PC-3 (cell line): Measurements from ENCODE around the gene MIDN. TPM values are rescaled to one million over a fixed set of nuclear protein-coding genes. Genes with fewer than 3 reads are reported as not detected.
"Not testable (repeated sequence)": the region's sequence is repeated elsewhere in the genome, so short reads cannot be mapped to it uniquely, and the experiment has no call there.

Experiments
- ATAC-seq: fragments of 200-7000 bp; cut with Tn5 transposase; 2 replicates; pipeline ENCODE4 v1.9.1; 2020; ENCODE audit warnings: mild to moderate bottlenecking, moderate library complexity
- BruUV-seq: library from RNA; stranded (reverse); fragments of 400-500 nt; replicated peaks from 2 replicates; lab custom pipeline; 2021; lab: Mats Ljungman, UMichigan
- CTCF ChIA-PET: fragments of 300-600 bp; sonication (Branson Sonifier 250); formaldehyde crosslinking; loops from one replicate; lab custom pipeline; 2022; ENCODE audit warnings: antibody characterized with exemption; lab: Charles Lee
- POLR2A ChIA-PET: fragments of 300-600 bp; sonication (Branson Sonifier 250); formaldehyde crosslinking; loops from one replicate; lab custom pipeline; 2022; ENCODE audit warnings: antibody characterized with exemption; ENCODE audit not compliant: unreplicated experiment; lab: Charles Lee
- DNase-seq: peaks from one replicate; pipeline ENCODE4 v3.0.0-alpha.2; 2015
- H2AFZ ChIP-seq: fragments of 300-600 bp; sonication (generic); 2 replicates; pipeline ENCODE4 v1.6.0; 2016; ENCODE audit warnings: antibody characterized with exemption, low read length
- H3F3A ChIP-seq: fragments of 300-600 bp; sonication (generic); one replicate; pipeline ENCODE4 v1.6.0; 2017; ENCODE audit warnings: antibody characterized with exemption, low read length, control low read depth, mild to moderate bottlenecking; ENCODE audit not compliant: unreplicated experiment
- H3K27ac ChIP-seq: fragments of 300-600 bp; sonication (generic); 2 replicates; pipeline ENCODE4 v1.5.1; 2016; ENCODE audit warnings: mild to moderate bottlenecking, low read length
- H3K27me3 ChIP-seq: fragments of 300-600 bp; sonication (generic); 2 replicates; pipeline ENCODE4 v1.6.1; 2016; ENCODE audit warnings: low read length, mixed read lengths
- H3K36me3 ChIP-seq: fragments of 300-600 bp; sonication (generic); 2 replicates; pipeline ENCODE4 v1.6.1; 2016; ENCODE audit warnings: low read depth, mixed run types, low read length, mixed read lengths
- H3K4me1 ChIP-seq: fragments of 300-600 bp; sonication (generic); 2 replicates; pipeline ENCODE4 v1.5.1; 2016; ENCODE audit warnings: low read length; ENCODE audit not compliant: insufficient read depth
- H3K4me2 ChIP-seq: fragments of 300-600 bp; sonication (generic); 2 replicates; pipeline ENCODE4 v1.6.0; 2016; ENCODE audit warnings: low read length
- H3K4me3 ChIP-seq: fragments of 300-600 bp; sonication (generic); 2 replicates; pipeline ENCODE4 v1.5.1; 2016; ENCODE audit warnings: mild to moderate bottlenecking, low read length, mixed read lengths
- H3K79me2 ChIP-seq: fragments of 300-600 bp; sonication (generic); 2 replicates; pipeline ENCODE4 v1.6.1; 2017; ENCODE audit warnings: low read length, mixed read lengths
- H3K9ac ChIP-seq: fragments of 300-600 bp; sonication (generic); 2 replicates; pipeline ENCODE4 v1.6.0; 2016; ENCODE audit warnings: mild to moderate bottlenecking, low read length
- H3K9me2 ChIP-seq: fragments of 300-600 bp; sonication (generic); replicated peaks from 2 replicates; pipeline ENCODE4 v1.6.1; 2016; ENCODE audit warnings: mixed run types, low read length, mixed read lengths
- H3K9me3 ChIP-seq: fragments of 300-600 bp; sonication (generic); 2 replicates; pipeline ENCODE4 v1.6.1; 2016; ENCODE audit warnings: low read length, mixed read lengths
- H4K20me1 ChIP-seq: fragments of 300-600 bp; sonication (generic); 2 replicates; pipeline ENCODE4 v1.6.1; 2016; ENCODE audit warnings: low read length, mixed read lengths
- EZH2 ChIP-seq: fragments of 300-600 bp; sonication (generic); IDR thresholded peaks from one replicate; pipeline ENCODE4 v1.6.1; 2017; ENCODE audit warnings: antibody characterized with exemption, mild to moderate bottlenecking, low read length; ENCODE audit not compliant: unreplicated experiment
- EZH2phosphoT487 ChIP-seq: fragments of 300-600 bp; sonication (generic); IDR thresholded peaks from 2 replicates; pipeline ENCODE4 v1.6.1; 2018; ENCODE audit warnings: mild to moderate bottlenecking, antibody characterized with exemption, low read length, borderline replicate concordance
- intact Hi-C: fragments of 100-400 bp; cut with micrococcal nuclease; formaldehyde crosslinking; loops from 2 replicates; pipeline ENCODE4 v1.9.0; 2023
- total RNA-seq: library from RNA; depleted of rRNA; stranded (reverse); fragments of >200 nt; gene quantifications from 2 replicates; pipeline ENCODE4 v1.2.3, GENCODE V29; 2014
- TF ChIP-seq, protein P1 (sequence below): fragments of 300-600 bp; sonication (generic); conservative IDR thresholded peaks from 2 replicates; pipeline ENCODE4 v1.5.1; 2017; ENCODE audit warnings: antibody characterized with exemption, low read depth, mild to moderate bottlenecking, low read length

Gene MIDN
- total RNA-seq, 1 experiment from 2014 or later, result 17.3 TPM

DNA sequence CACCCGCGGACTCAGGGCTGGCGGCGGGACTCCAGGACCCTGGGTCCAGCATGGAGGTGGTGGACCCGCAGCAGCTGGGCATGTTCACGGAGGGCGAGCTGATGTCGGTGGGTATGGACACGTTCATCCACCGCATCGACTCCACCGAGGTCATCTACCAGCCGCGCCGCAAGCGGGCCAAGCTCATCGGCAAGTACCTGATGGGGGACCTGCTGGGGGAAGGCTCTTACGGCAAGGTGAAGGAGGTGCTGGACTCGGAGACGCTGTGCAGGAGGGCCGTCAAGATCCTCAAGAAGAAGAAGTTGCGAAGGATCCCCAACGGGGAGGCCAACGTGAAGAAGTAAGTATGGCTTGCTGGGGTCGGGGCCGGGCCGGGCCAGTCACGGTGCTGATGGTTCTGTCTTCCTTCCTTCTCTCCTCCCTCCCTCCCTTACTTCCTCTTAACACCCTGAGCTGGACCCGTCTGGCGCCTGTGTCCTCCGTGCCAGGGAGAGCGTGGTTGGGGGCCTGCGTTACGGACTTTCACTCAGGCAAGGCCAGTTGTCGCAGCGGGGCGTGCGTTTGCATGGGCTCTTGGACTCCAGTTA lies 41.4 kb upstream of the MIDN start:
- intact Hi-C loops, result no loop called here
- POLR2A ChIA-PET, result no interaction called here
- Histone ChIP-seq H3K9me2 (no peaks in the 10 kb centered on the region), H3K79me2 (peaks cover 58% of the 10 kb centered on the region), H3K9ac (peak overlapping the region; percentile 66), H3K36me3 (no peaks in the 10 kb centered on the region), H3K27ac (peak overlapping the region; percentile 28), H3K4me2 (peak overlapping the region; percentile 81), H3K27me3 (no peaks in the 10 kb centered on the region), H3K4me1 (peaks cover 9% of the 10 kb centered on the region; the same call in 1 of the 2 replicates), H2AFZ (no peak overlapping the region), H3K4me3 (peak overlapping the region; percentile 84), H3K9me3 (no peaks in the 10 kb centered on the region), H4K20me1 (peaks cover 12% of the 10 kb centered on the region; the same call in 1 of the 2 replicates), H3F3A (no peaks in the 10 kb centered on the region)
- peak; percentile 2 for ATAC-seq
- TF ChIP-seq EZH2phosphoT487 (no peak), EZH2 (no peak)
- TF ChIP-seq, protein P1, sequence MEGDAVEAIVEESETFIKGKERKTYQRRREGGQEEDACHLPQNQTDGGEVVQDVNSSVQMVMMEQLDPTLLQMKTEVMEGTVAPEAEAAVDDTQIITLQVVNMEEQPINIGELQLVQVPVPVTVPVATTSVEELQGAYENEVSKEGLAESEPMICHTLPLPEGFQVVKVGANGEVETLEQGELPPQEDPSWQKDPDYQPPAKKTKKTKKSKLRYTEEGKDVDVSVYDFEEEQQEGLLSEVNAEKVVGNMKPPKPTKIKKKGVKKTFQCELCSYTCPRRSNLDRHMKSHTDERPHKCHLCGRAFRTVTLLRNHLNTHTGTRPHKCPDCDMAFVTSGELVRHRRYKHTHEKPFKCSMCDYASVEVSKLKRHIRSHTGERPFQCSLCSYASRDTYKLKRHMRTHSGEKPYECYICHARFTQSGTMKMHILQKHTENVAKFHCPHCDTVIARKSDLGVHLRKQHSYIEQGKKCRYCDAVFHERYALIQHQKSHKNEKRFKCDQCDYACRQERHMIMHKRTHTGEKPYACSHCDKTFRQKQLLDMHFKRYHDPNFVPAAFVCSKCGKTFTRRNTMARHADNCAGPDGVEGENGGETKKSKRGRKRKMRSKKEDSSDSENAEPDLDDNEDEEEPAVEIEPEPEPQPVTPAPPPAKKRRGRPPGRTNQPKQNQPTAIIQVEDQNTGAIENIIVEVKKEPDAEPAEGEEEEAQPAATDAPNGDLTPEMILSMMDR, result no peak
- CTCF ChIA-PET, result no interaction called here
- BruUV-seq, result TSS peak; percentile 76
- DNase-seq, result peak; percentile 5

DNA sequence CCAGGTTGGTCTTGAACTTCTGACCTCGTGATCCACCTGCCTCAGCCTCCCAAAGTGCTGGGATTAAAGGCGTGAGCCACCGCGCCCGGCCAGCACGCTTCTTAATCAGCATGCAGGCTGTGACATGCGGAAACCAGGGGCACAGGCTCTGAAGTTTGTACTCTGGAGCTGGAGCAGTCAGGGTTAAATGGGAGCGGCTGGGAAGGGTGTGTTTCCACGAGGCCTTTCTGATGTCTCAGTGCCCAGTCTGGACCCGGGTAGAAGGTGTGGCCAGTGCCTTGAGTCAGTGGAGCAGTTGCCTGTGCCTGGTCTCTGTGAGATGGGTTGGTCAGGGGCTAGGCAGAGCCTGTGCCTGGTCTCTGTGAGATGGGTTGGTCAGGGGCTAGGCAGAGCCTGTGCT lies 39.6 kb upstream of the MIDN start:
- H3K27me3 ChIP-seq, POLR2A ChIA-PET, H3F3A ChIP-seq, H3K9me3 ChIP-seq, CTCF ChIA-PET, H2AFZ ChIP-seq, H3K4me1 ChIP-seq, H3K9me2 ChIP-seq, H3K27ac ChIP-seq, H3K36me3 ChIP-seq, BruUV-seq, intact Hi-C loops, H3K9ac ChIP-seq: not testable (repeated sequence)
- ATAC-seq (peak; percentile 42), DNase-seq (peak; percentile 56)
- Histone ChIP-seq H4K20me1 (peaks cover 12% of the 10 kb centered on the region; the same call in 1 of the 2 replicates), H3K79me2 (peaks cover 76% of the 10 kb centered on the region), H3K4me2 (peak overlapping the region; percentile 81), H3K4me3 (peak overlapping the region; percentile 33; the same call in 1 of the 2 replicates)

DNA sequence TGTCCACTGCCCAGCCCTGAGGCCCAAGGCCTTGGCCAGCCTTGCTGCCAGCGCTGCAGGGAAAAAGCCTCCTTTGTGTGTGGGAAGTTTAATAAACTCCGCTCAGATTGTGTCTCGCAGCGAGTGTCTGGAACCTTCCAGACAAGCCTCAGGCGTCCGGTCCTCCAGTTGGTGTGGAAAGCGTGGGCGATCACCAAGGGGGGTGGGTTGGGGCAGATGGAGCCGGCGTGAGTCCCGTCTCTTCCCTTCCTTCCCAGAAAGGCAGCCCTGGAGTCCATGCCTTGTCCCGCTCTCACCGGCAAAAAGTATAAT lies 38.2 kb upstream of the MIDN start:
- intact Hi-C loops, result no loop called here
- Histone ChIP-seq H3K36me3 (no peaks in the 10 kb centered on the region), H3K27ac (no peak overlapping the region), H3K27me3 (no peaks in the 10 kb centered on the region), H3K4me3 (no peak overlapping the region), H3K9me3 (no peaks in the 10 kb centered on the region), H2AFZ (no peak overlapping the region), H3K9me2 (no peaks in the 10 kb centered on the region), H3K79me2 (peaks cover 89% of the 10 kb centered on the region), H3K4me1 (peaks cover 8% of the 10 kb centered on the region), H3K4me2 (no peak overlapping the region), H3F3A (no peaks in the 10 kb centered on the region), H3K9ac (no peak overlapping the region), H4K20me1 (peaks cover 12% of the 10 kb centered on the region; the same call in 1 of the 2 replicates)
- TF ChIP-seq EZH2 (no peak), EZH2phosphoT487 (no peak)
- TF ChIP-seq, protein P1, result no peak
- BruUV-seq, result no TSS peak
- no peak for ATAC-seq
- ChIA-PET CTCF (no interaction called here), POLR2A (no interaction called here)
- no peak for DNase-seq
